GM12878 (cell line): ENCODE results near the gene EMP2. TPM values are rescaled to one million over a fixed set of nuclear protein-coding genes. Genes with fewer than 3 reads are reported as not detected.

Source experiments
- ATAC-seq: fragments of 200-7000 bp; cut with Tn5 transposase; 3 replicates; pipeline ENCODE4 v1.9.1; 2020; ENCODE audit warnings: mild to moderate bottlenecking, moderate library complexity
- BruUV-seq: library from RNA; stranded (reverse); fragments of 400-500 nt; replicated peaks from 2 replicates; lab custom pipeline; 2021; lab: Mats Ljungman, UMichigan
- CTCF ChIA-PET: fragments of 300-600 bp; sonication (Branson Sonifier 250); formaldehyde crosslinking; extraction: SDS; loops from one replicate; lab custom pipeline; 2021; ENCODE audit warnings: inconsistent platforms; lab: Yijun Ruan, JAX
- POLR2A ChIA-PET: fragments of 350-600 bp; formaldehyde crosslinking; extraction: SDS; loops from one replicate; lab custom pipeline; 2021; ENCODE audit warnings: inconsistent platforms; lab: Charles Lee
- RAD21 ChIA-PET: fragments of 300-600 bp; sonication (Branson Sonifier 250); formaldehyde crosslinking; loops from one replicate; lab custom pipeline; 2023; ENCODE audit warnings: antibody characterized with exemption; ENCODE audit not compliant: unreplicated experiment; lab: Charles Lee
- SMC1A ChIA-PET: fragments of 300-600 bp; sonication (Branson Sonifier 250); formaldehyde crosslinking; loops from one replicate; lab custom pipeline; 2023; ENCODE audit not compliant: unreplicated experiment, uncharacterized antibody; lab: Charles Lee
- DNase-seq: peaks from one replicate; pipeline ENCODE4 v3.0.0-alpha.2; 2011; ENCODE audit warnings: low read depth, low spot score
- FAIRE-seq: peaks from 3 replicates; lab custom pipeline; 2011; peaks lifted over from hg19 to GRCh38; lab: Jason Lieb, UNC
- H2AFZ ChIP-seq: 2 replicates; pipeline ENCODE4 v1.6.0; 2011; ENCODE audit warnings: low read depth, low read length, control low read depth; ENCODE audit not compliant: control insufficient read depth
- H3K27ac ChIP-seq: 2 replicates; pipeline ENCODE4 v1.5.1; 2011; ENCODE audit warnings: control low read depth; ENCODE audit not compliant: control insufficient read depth, insufficient read depth
- H3K27me3 ChIP-seq, 2 experiments: replicated peaks in 1 of 2; 2 replicates each; pipeline versions ENCODE4 v1.6.0 to v1.6.1; 2011; ENCODE audit warnings: low read length in 1 of 2; ENCODE audit not compliant: control insufficient read depth in 2 of 2, insufficient read depth in 2 of 2
- H3K36me3 ChIP-seq, 2 experiments: 2 replicates each; pipeline ENCODE4 v1.5.1; 2011; ENCODE audit warnings: low read length in 1 of 2; ENCODE audit not compliant: control insufficient read depth in 2 of 2, insufficient read depth in 2 of 2
- H3K4me1 ChIP-seq: 2 replicates; pipeline ENCODE4 v1.6.1; 2011; ENCODE audit warnings: mild to moderate bottlenecking, low read length, moderate library complexity, mixed read lengths; ENCODE audit not compliant: control insufficient read depth, insufficient read depth
- H3K4me2 ChIP-seq: 2 replicates; pipeline ENCODE4 v1.6.0; 2011; ENCODE audit warnings: control low read depth; ENCODE audit not compliant: control insufficient read depth, insufficient read depth
- H3K4me3 ChIP-seq: fragments of 200-600 bp; sonication (generic); 2 replicates; pipeline ENCODE4 v1.5.1; 2016
- H3K79me2 ChIP-seq: 2 replicates; pipeline ENCODE4 v1.6.0; 2011; ENCODE audit warnings: low read length; ENCODE audit not compliant: control insufficient read depth, insufficient read depth
- H3K9ac ChIP-seq: 2 replicates; pipeline ENCODE4 v1.8.0; 2011; ENCODE audit warnings: low read length, control low read depth, mixed read lengths; ENCODE audit not compliant: control insufficient read depth, insufficient read depth
- H3K9me3 ChIP-seq: replicated peaks from 3 replicates; pipeline ENCODE4 v1.5.1; 2011; ENCODE audit warnings: mild to moderate bottlenecking, low read length; ENCODE audit not compliant: control insufficient read depth, insufficient read depth
- H4K20me1 ChIP-seq: 2 replicates; pipeline ENCODE4 v1.6.0; 2011; ENCODE audit not compliant: control insufficient read depth, insufficient read depth
- NFXL1 ChIP-seq: fragments of 450-650 bp; IDR thresholded peaks from 2 replicates; pipeline ENCODE4 v1.6.1; 2017; ENCODE audit warnings: antibody characterized with exemption, mild to moderate bottlenecking, borderline replicate concordance
- TCF12 ChIP-seq: IDR thresholded peaks from 2 replicates; pipeline ENCODE4 v1.6.1; 2011; ENCODE audit warnings: low read depth, mild to moderate bottlenecking, low read length
- TCF3 ChIP-seq: IDR thresholded peaks from 2 replicates; pipeline ENCODE4 v1.6.1; 2012; ENCODE audit warnings: low read depth, mild to moderate bottlenecking, low read length, borderline replicate concordance; ENCODE audit not compliant: insufficient read depth
- WGBS: methylation state at CpG from one replicate; pipeline ENCODE4 v1.1.6; 2016; ENCODE audit warnings: low lambda C conversion rate; ENCODE audit not compliant: insufficient replicate concordance, insufficient coverage; ENCODE audit errors: missing lambda C conversion rate; 5-methylcytosine and 5-hydroxymethylcytosine counted together
- in situ Hi-C: fragments of 300-500 bp; cut with MboI; formaldehyde crosslinking; loops from 9 replicates; pipeline ENCODE4 v1.14.3; 2018; ENCODE audit warnings: mixed read lengths
- intact Hi-C: fragments of 100-400 bp; cut with micrococcal nuclease; formaldehyde crosslinking; loops from one replicate; pipeline ENCODE4 v1.14.2; 2022; ENCODE audit not compliant: unreplicated experiment
- polyA plus RNA-seq, 11 experiments: library from polyadenylated mRNA; depleted of rRNA in 4 of 11; unstranded in 6 of 11; stranded (reverse) in 5 of 11; fragments of >200 nt; fragmentation: Nextera tagmentation in 4 of 11; fragmentation: Illumina TruSeq in 1 of 11; extraction: Ambion mirVana in 4 of 11; extraction: Trizol in 1 of 11; gene quantifications; 1 replicate in 1 of 11; 2 replicates in 10 of 11; pipeline versions ENCODE4 v1.2.1 to v1.2.3, GENCODE V29; 2011 to 2016; ENCODE audit warnings: inconsistent platforms in 2 of 11, missing spikeins in 2 of 11, low read depth in 1 of 11
- total RNA-seq, 4 experiments: library from RNA; depleted of rRNA in 3 of 4; stranded (reverse); fragments of >200 nt in 3 of 4; fragmentation: Illumina TruSeq in 1 of 4; extraction: Trizol in 1 of 4; gene quantifications; 2 replicates each; pipeline versions ENCODE4 v1.2.1 to v1.2.3, GENCODE V29; 2013 to 2021
- TF ChIP-seq, protein P1 (sequence below): IDR thresholded peaks from 2 replicates; pipeline ENCODE4 v1.6.1; 2011; ENCODE audit warnings: mild to moderate bottlenecking, low read depth, low read length, moderate library complexity; ENCODE audit not compliant: insufficient replicate concordance

EMP2 gene
- total and polyA plus RNA-seq, 10 of the 15 experiments (the other 5 are each of a cell fraction or from before 2014, with no cell fraction given), result 0.41 to 10.4 (median 3.8) TPM

DNA sequence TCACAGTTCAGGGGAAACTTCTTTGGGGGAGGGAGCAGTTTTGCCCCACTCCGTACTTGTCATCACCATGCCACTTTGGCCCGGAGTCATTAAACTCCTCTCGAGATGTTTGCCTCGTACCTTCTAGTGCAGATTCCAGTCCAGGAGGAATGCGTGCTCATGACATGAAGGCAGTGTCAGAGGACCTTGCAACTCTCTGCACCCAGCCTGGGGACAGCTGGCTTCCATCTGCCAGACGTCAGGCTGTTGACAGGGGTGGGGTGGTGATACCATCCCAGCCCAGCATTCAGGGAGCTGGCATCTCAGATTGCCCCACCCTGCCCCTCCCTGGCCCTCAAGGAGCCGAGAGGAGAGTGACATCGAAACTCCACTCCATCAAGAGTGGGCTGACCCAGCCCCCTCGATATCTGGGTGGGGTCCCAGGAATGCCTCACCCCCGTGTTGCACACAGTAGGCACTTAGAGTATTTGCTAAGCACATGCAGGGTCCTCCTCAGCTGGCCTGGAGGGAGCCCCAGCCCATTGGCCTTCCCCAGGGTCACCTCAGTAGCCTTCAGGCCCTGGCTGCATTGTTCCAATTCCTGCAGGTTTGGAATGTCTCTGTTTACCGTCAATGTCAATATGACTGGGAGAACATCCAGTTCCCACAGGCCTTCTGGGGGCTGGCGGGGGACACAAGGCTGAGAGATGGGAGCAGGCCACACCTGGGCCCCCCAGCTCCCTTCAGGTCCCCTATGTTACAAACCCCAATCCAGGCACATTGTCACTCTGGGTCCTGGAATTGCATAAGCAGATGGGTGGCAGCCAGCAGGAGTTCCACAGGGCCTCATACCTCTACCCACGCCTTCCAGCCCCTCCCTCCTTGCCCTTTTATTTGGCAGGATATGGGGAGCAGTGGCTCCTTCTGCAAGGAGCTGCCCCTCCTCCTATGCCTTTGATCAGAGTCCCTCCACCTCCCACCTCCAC lies 21.3 kb upstream of the EMP2 start:
- Histone ChIP-seq H3K27ac (no peak overlapping the region), H3K27me3 (no peaks in the 10 kb centered on the region; a peak in 2 of 4 replicates), H4K20me1 (no peaks in the 10 kb centered on the region), H3K79me2 (no peaks in the 10 kb centered on the region), H3K36me3 (no peaks in the 10 kb centered on the region), H3K4me2 (no peak overlapping the region), H3K9me3 (no peaks in the 10 kb centered on the region), H3K9ac (no peak overlapping the region), H3K4me1 (peaks cover 34% of the 10 kb centered on the region), H3K4me3 (no peak overlapping the region), H2AFZ (no peak overlapping the region)
- 37% methylated on average over 13 of the region's 13 CpGs for WGBS
- BruUV-seq, result no TSS peak
- SMC1A ChIA-PET, result interaction anchor here (0.9 to 1.2 kb wide), 5 partner anchors 10 to 136 kb away, joined by 3 to 7 read pairs (median 3); no protein-coding TSS in a partner anchor
- ATAC-seq, result no peak
- POLR2A ChIA-PET, result no interaction called here
- TF ChIP-seq TCF12 (peak; percentile 73; the same call in 1 of the 2 replicates), NFXL1 (no peak), TCF3 (peak; percentile 81)
- TF ChIP-seq, protein P1, sequence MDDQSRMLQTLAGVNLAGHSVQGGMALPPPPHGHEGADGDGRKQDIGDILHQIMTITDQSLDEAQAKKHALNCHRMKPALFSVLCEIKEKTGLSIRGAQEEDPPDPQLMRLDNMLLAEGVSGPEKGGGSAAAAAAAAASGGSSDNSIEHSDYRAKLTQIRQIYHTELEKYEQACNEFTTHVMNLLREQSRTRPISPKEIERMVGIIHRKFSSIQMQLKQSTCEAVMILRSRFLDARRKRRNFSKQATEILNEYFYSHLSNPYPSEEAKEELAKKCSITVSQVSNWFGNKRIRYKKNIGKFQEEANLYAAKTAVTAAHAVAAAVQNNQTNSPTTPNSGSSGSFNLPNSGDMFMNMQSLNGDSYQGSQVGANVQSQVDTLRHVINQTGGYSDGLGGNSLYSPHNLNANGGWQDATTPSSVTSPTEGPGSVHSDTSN, result peak; percentile 17
- RAD21 ChIA-PET, result interaction anchor here (1.0 to 1.4 kb wide), 3 partner anchors 8 to 152 kb away, joined by 3 to 4 read pairs (median 4); no protein-coding TSS in a partner anchor
- no peak for FAIRE-seq
- intact Hi-C loops (no loop called here), in situ Hi-C loops (no loop called here)
- no peak for DNase-seq
- CTCF ChIA-PET, result interaction anchor here (0.7 to 1.2 kb wide), 4 partner anchors 9 to 129 kb away, joined by 3 read pairs; no protein-coding TSS in a partner anchor
